Common myeloid progenitor, CD34-positive (primary cell): ENCODE measurements around the gene KIF13A.

ENCODE experiments used
- CTCF ChIA-PET: fragments of 350-600 bp; sonication (Branson Sonifier 250); formaldehyde crosslinking; loops from one replicate; lab custom pipeline; 2021; ENCODE audit warnings: antibody characterized with exemption; lab: Charles Lee
- POLR2A ChIA-PET: fragments of 350-600 bp; sonication (Branson Sonifier 250); formaldehyde crosslinking; loops from one replicate; lab custom pipeline; 2021; ENCODE audit warnings: antibody characterized with exemption; lab: Charles Lee
- DNase-seq, 3 donors: peaks; one replicate each; pipeline versions ENCODE4 v3.0.0 to v3.0.0-alpha.2; 2013
- H3K27ac ChIP-seq, 2 experiments: 1 replicate in 1 of 2; 2 replicates in 1 of 2; pipeline ENCODE4 v1.7.0; 2013; ENCODE audit warnings: inconsistent platforms in 2 of 2, low read length in 2 of 2, mild to moderate bottlenecking in 2 of 2, low read depth in 1 of 2, moderate library complexity in 1 of 2; ENCODE audit not compliant: severe bottlenecking in 2 of 2, insufficient read depth in 1 of 2, poor library complexity in 1 of 2
- H3K27me3 ChIP-seq, 5 experiments: replicated peaks in 2 of 5; 1 replicate in 3 of 5; 2 replicates in 2 of 5; pipeline versions ENCODE4 v1.6.1 to v1.7.0; 2013; ENCODE audit warnings: low read length in 4 of 5, mild to moderate bottlenecking in 2 of 5, moderate library complexity in 2 of 5, inconsistent platforms in 1 of 5; ENCODE audit not compliant: insufficient read depth in 5 of 5, control insufficient read depth in 4 of 5
- H3K36me3 ChIP-seq, 4 experiments: 1 replicate in 2 of 4; 2 replicates in 2 of 4; pipeline versions ENCODE4 v1.6.1 to v1.7.0; 2013; ENCODE audit warnings: low read length in 3 of 4, control low read depth in 1 of 4, mild to moderate bottlenecking in 1 of 4; ENCODE audit not compliant: control insufficient read depth in 4 of 4, insufficient read depth in 4 of 4
- H3K4me1 ChIP-seq, 4 experiments: 1 replicate in 3 of 4; 2 replicates in 1 of 4; pipeline versions ENCODE4 v1.6.1 to v1.7.1; 2013; ENCODE audit warnings: low read length in 3 of 4, mild to moderate bottlenecking in 3 of 4, control low read depth in 1 of 4, inconsistent platforms in 1 of 4, moderate library complexity in 1 of 4; ENCODE audit not compliant: control insufficient read depth in 4 of 4, insufficient read depth in 4 of 4; ENCODE audit errors: control extremely low read depth in 1 of 4
- H3K4me3 ChIP-seq, 7 experiments: 1 replicate in 4 of 7; 2 replicates in 3 of 7; pipeline versions ENCODE4 v1.5.1 to v1.7.0; 2013; ENCODE audit warnings: mild to moderate bottlenecking in 7 of 7, low read length in 6 of 7, moderate library complexity in 6 of 7, inconsistent platforms in 2 of 7, low read depth in 2 of 7, control low read depth in 1 of 7; ENCODE audit not compliant: insufficient read depth in 4 of 7, control insufficient read depth in 1 of 7; ENCODE audit errors: extremely low read depth in 1 of 7
- H3K9me3 ChIP-seq, 5 experiments: 1 replicate in 4 of 5; 2 replicates in 1 of 5; pipeline versions ENCODE4 v1.6.1 to v1.7.1; 2013; ENCODE audit warnings: low read length in 4 of 5, mild to moderate bottlenecking in 2 of 5, inconsistent platforms in 1 of 5, low read depth in 1 of 5, moderate library complexity in 1 of 5; ENCODE audit not compliant: control insufficient read depth in 4 of 5, insufficient read depth in 2 of 5; ENCODE audit errors: control extremely low read depth in 1 of 5
- WGBS: methylation state at CpG from one replicate; pipeline ENCODE4 v1.1.5; 2013; ENCODE audit not compliant: insufficient coverage; 5-methylcytosine and 5-hydroxymethylcytosine counted together

The KIF13A gene

DNA sequence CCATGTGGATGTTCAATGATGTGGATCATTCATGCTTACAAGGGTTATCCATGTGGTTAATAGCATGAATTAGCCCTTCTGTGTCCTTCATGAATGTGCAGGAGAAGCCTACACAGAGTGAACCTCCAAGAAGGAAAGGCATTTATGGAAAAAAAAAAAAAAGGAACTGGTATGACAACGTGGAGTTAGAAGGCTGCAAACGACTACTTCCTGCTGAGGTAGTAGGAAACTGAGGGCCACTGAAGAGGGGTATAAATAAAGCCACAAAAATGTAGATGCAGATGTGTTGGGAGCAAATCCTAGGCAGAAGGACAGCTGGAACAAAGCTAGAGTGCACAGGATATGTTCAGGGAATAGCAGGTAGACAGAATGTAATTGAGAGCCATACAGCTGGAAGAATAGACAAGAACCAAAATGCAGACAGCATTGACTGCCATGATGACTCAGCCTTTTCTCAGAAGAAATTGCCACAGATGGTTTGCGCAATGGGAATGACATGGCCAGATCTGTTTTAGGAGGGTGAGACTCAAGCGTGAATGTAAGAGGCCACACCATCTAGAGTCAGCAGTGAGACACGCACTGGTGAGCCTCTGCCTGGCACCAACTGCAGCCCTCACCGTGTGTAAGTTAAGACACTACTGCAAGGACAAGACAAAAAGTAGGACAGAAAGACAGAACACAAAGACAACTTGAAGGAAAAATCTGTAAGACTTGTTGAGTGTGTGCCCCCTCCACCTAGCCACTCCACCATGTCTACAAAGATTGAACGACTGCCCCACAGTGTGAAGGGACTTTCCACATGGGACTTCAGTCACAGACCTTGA, 79.8 kb downstream of the KIF13A start:
- peaks cover 14 to 34% (median 33%) of the 10 kb centered on the region in 4 experiments for H3K4me1 ChIP-seq
- H3K27me3 ChIP-seq, result no peaks in the 10 kb centered on the region
- no peaks in the 10 kb centered on the region for H3K9me3 ChIP-seq
- H3K36me3 ChIP-seq, result no peaks in the 10 kb centered on the region
- ChIA-PET CTCF (interaction anchor here (0.6 to 2.5 kb wide), 7 partner anchors 10 to 73 kb away, joined by 3 to 9 read pairs (median 4); no protein-coding TSS in a partner anchor), POLR2A (no interaction called here)
- DNase-seq, result peak; percentile 93 to 98 (median 98)
- peak overlapping the region; percentile 33 to 82 for H3K27ac ChIP-seq
- H3K4me3 ChIP-seq, result peak overlapping the region in 5 of 7 experiments; percentile 6 to 59 (median 25)
- 0% methylated on average over 4 of the region's 7 CpGs for WGBS

DNA sequence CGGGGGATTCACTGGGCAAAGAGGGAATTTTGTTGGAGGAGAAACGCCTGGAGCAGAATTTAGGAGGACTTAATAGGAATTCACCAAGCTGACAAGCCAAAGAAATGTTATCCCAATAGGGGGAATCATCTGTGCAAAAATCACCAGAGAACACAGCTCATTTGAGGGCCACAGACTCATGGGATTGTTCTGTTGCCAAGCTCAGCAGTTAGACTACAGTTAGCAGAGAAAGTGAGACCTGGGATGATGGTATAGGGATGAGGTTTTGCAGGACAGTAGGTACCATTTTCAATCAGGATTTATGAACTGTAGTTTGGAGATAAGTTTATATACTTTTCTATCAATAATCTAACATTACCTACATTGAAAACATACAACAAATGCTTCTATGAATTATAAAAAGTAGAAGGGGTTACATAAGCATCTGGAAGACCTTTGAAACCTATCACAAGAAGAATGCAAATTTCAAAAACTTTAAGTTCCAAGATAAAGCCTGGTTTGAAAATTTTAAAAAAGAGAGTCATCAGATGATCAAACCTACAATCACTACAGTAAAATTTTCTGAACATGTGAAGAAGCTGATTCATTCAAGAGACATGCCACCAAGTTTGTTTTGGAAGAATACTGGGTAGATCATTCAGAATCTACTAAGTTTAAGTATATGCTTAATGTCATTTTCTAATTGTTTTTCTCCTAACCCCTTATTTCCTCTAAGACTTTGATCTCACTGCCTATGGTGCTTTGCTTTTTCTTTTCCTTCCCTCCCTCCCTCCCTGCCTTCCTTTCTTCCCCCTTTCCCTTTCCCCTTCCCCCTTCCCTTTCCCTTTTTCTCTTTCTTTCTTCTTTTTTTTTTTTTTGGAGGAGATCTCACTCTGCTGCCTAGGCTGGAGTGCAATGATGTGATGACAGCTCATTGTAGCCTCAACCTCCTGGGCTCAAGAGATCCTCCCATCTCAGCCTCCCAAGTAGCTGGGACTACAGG, 81.5 kb downstream of the KIF13A start:
- Histone ChIP-seq H3K27me3 (no peaks in the 10 kb centered on the region), H3K36me3 (no peaks in the 10 kb centered on the region), H3K9me3 (peaks cover 0 to 6% (median 0%) of the 10 kb centered on the region in 5 experiments), H3K4me1 (peaks cover 14 to 34% (median 32%) of the 10 kb centered on the region in 4 experiments), H3K27ac (no peak overlapping the region), H3K4me3 (no peak overlapping the region)
- ChIA-PET POLR2A (no interaction called here), CTCF (interaction anchor here (0.8 to 2.5 kb wide), 6 partner anchors 11 to 72 kb away, joined by 3 to 9 read pairs (median 4); no protein-coding TSS in a partner anchor)
- WGBS, result 100% methylated on average over 2 of the region's 2 CpGs
- no peak for DNase-seq

DNA sequence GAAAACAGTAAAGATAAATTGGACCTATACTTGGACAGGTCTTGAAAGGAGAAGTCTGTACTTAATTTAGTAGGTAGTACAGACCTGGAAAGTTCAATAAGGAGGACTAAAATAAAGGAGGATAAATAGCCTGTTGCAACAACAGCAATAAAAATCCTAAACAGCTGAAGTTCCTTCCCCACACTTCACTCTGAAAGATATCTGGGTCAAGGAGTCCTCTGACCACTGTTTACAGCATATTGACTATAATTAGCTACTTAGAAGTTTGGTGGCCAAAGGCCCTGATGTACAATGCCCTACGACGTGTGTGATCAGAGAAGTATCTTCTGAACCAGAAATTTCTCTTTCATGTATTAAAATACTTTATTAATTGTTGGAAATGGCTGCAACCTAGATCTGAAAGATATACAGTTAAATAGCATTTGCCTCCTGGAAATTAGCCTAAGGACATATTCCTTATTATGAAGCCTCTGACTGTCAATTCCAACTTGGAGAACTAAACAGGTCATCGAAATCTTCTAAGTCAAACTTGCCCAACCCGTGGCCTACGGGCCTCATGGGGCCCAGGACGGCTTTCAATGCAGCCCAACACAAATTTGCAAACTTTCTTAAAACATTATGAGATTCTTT, 82.8 kb downstream of the KIF13A start:
- Histone ChIP-seq H3K36me3 (peaks cover 0 to 4% (median 0%) of the 10 kb centered on the region in 4 experiments), H3K4me1 (peaks cover 14 to 28% (median 27%) of the 10 kb centered on the region in 4 experiments), H3K27ac (no peak overlapping the region), H3K27me3 (no peaks in the 10 kb centered on the region), H3K9me3 (peaks cover 0 to 9% (median 0%) of the 10 kb centered on the region in 5 experiments), H3K4me3 (no peak overlapping the region)
- POLR2A ChIA-PET, result no interaction called here
- CTCF ChIA-PET, result interaction anchor here (1.2 to 1.7 kb wide), 2 partner anchors 12 to 22 kb away, joined by 3 to 4 read pairs; no protein-coding TSS in a partner anchor
- DNase-seq, result no peak
- WGBS, result no CpG with 5 or more reads among the region's 6 CpGs

DNA sequence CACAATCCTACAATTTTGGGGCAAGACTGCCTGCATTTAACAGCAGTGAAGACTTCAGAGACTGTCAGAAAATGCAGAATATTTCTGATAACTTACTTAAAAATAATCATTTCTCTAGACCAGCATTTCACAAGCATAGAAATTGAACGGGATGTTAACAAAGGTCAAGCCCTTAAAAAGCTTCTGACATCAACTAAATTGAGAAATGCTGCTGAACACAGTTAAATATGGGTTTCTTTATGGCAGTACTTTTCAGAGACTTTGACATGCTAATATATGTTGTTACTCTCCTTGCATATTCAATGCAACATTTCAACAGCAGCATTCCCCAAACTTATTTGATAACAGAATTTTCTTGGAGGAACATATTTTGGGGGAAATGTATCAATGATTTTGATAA, 84.5 kb downstream of the KIF13A start:
- ChIA-PET POLR2A (no interaction called here), CTCF (no interaction called here)
- Histone ChIP-seq H3K36me3 (peaks cover 0 to 4% (median 2%) of the 10 kb centered on the region in 4 experiments), H3K4me3 (no peak overlapping the region), H3K9me3 (peaks cover 0 to 15% (median 0%) of the 10 kb centered on the region in 5 experiments), H3K27me3 (no peaks in the 10 kb centered on the region), H3K4me1 (peaks cover 9 to 16% (median 15%) of the 10 kb centered on the region in 4 experiments), H3K27ac (no peak overlapping the region)
- no peak for DNase-seq
- WGBS, result no CpG with 5 or more reads among the region's 1 CpG

DNA sequence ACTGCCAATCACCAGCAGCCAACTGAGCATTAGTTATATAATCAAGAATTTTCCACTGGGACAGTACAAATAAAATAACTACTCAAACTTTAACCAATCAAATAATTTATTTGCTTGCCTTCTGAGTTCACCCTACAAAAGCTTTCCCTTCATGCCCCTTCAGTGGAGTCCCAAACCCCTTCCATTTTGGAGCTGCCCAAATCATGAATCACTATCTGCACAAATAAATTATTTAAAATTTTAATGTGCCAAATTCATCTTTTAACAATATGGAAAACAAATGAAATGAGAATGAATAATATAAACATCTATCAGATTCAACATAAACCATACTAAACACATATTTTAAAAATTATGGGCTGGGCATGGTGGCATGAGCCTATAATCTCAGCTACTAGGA, 85.9 kb downstream of the KIF13A start:
- ChIA-PET POLR2A (interaction anchor here (0.6 kb wide), 2 partner anchors 19 to 1688 kb away, joined by 4 to 5 read pairs; no protein-coding TSS in a partner anchor), CTCF (no interaction called here)
- no peak for DNase-seq

DNA sequence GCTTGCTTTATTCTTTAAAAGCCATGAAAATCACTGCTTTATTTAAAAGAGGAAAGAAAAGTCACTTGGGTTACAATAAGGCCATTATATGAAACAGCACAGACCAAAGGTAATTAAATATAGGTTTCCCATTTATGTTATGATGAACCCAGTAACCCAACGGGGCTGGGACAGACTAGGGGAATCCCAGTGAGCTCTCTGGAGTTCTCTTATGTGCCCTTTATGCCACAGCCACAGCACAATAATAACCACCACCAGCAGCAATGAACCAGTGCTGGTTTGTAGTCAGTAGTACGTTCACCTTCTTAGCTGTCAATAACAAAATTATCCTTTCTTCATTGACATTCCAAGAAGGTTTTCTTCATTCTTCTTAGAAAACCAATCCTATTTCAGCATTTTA, 87.4 kb downstream of the KIF13A start:
- no peaks in the 10 kb centered on the region for H3K27me3 ChIP-seq
- no peaks in the 10 kb centered on the region for H3K4me1 ChIP-seq
- no peak overlapping the region for H3K4me3 ChIP-seq
- peaks cover 6 to 31% (median 18%) of the 10 kb centered on the region in 4 experiments for H3K36me3 ChIP-seq
- H3K9me3 ChIP-seq, result peaks cover 9 to 44% (median 13%) of the 10 kb centered on the region in 5 experiments
- POLR2A ChIA-PET, result no interaction called here
- CTCF ChIA-PET, result interaction anchor here (0.8 kb wide), 1 partner anchor 35 kb away, joined by 3 read pairs; no protein-coding TSS in a partner anchor
- 100% methylated on average over 1 of the region's 2 CpGs for WGBS
- no peak for DNase-seq
- no peak overlapping the region for H3K27ac ChIP-seq

More for the DNA sequence above, 85.9 kb downstream of the KIF13A start:
- Histone ChIP-seq H3K4me1 (peaks cover 0 to 2% (median under 1%) of the 10 kb centered on the region in 4 experiments), H3K27ac (no peak overlapping the region), H3K9me3 (peaks cover under 1 to 29% (median 6%) of the 10 kb centered on the region in 5 experiments), H3K27me3 (no peaks in the 10 kb centered on the region), H3K36me3 (peaks cover 3 to 17% (median 14%) of the 10 kb centered on the region in 4 experiments), H3K4me3 (no peak overlapping the region)
